ENCODE data around the gene NKD2.

NKD2 gene

GRCh38 chr5:1008451-1009358 is at the start of gene NKD2:
TSS of gene NKD2 (plus strand) at chr5:1008802. CDS start at chr5:1009058, 256 bp downstream.
- H3K27me3 ChIP-seq: peaks cover 90% of the 10 kb centered on the region
- no peak within 1 kb of the TSS for H3K4me3 ChIP-seq (ENCODE audit: low read depth in 1 of 2, low read length in 1 of 2)

GRCh38 chr5:959581-960531 is 48.7 kb upstream of the NKD2 start:
- H3K36me3 ChIP-seq: no peaks in the 10 kb centered on the region
- no peak for TF ChIP-seq CTCF (IDR thresholded peaks at IDR 0.05)
- no peaks in the 10 kb centered on the region for H3K4me1 ChIP-seq (ENCODE audit: control insufficient read depth in 1 of 2, insufficient read depth in 1 of 2, low read depth in 1 of 2, low read length in 1 of 2)
- peaks cover 26% of the 10 kb centered on the region for H3K27me3 ChIP-seq
- H3K4me3 ChIP-seq (ENCODE audit: low read depth in 1 of 2, low read length in 1 of 2): no peak overlapping the region
- H3K9me3 ChIP-seq: no peaks in the 10 kb centered on the region
- no peak overlapping the region for H3K27ac ChIP-seq

More at GRCh38 chr5:1008451-1009358, at the start of gene NKD2:
- no peak within 1 kb of the TSS for H3K27ac ChIP-seq
- H3K36me3 ChIP-seq: no peaks in the 10 kb centered on the region
- TF ChIP-seq CTCF (IDR thresholded peaks at IDR 0.05): no peak
- no peaks in the 10 kb centered on the region for H3K4me1 ChIP-seq (ENCODE audit: control insufficient read depth in 1 of 2, insufficient read depth in 1 of 2, low read depth in 1 of 2, low read length in 1 of 2)
- H3K9me3 ChIP-seq: no peaks in the 10 kb centered on the region

- TF ChIP-seq CTCF (IDR thresholded peaks at IDR 0.05): no peak
- Histone ChIP-seq H3K9me3 (no peaks in the 10 kb centered on the region), H3K27ac (no peak overlapping the region), H3K36me3 (no peaks in the 10 kb centered on the region), H3K4me3 (ENCODE audit: low read depth in 1 of 2, low read length in 1 of 2) (no peak overlapping the region), H3K4me1 (ENCODE audit: control insufficient read depth in 1 of 2, insufficient read depth in 1 of 2, low read depth in 1 of 2, low read length in 1 of 2) (no peaks in the 10 kb centered on the region), H3K27me3 (peaks cover 26% of the 10 kb centered on the region)
Observed at GRCh38 chr5:960551-960950, 48.1 kb upstream of the NKD2 start.

GRCh38 chr5:961002-961710 is 47.4 kb upstream of the NKD2 start:
- Histone ChIP-seq H3K27me3 (peaks cover 20% of the 10 kb centered on the region), H3K4me1 (ENCODE audit: control insufficient read depth in 1 of 2, insufficient read depth in 1 of 2, low read depth in 1 of 2, low read length in 1 of 2) (no peaks in the 10 kb centered on the region)
- no peak for TF ChIP-seq CTCF (IDR thresholded peaks at IDR 0.05)

GRCh38 chr5:961711-962240 is 46.8 kb upstream of the NKD2 start:
- no peak overlapping the region for H3K27ac ChIP-seq
- H3K27me3 ChIP-seq: peaks cover 14% of the 10 kb centered on the region
- H3K9me3 ChIP-seq: no peaks in the 10 kb centered on the region
- H3K4me3 ChIP-seq (ENCODE audit: low read depth in 1 of 2, low read length in 1 of 2): no peak overlapping the region
- no peaks in the 10 kb centered on the region for H3K4me1 ChIP-seq (ENCODE audit: control insufficient read depth in 1 of 2, insufficient read depth in 1 of 2, low read depth in 1 of 2, low read length in 1 of 2)
- TF ChIP-seq CTCF (IDR thresholded peaks at IDR 0.05): no peak
- no peaks in the 10 kb centered on the region for H3K36me3 ChIP-seq

More at GRCh38 chr5:961002-961710, 47.4 kb upstream of the NKD2 start:
- Histone ChIP-seq H3K36me3 (no peaks in the 10 kb centered on the region), H3K27ac (no peak overlapping the region), H3K4me3 (ENCODE audit: low read depth in 1 of 2, low read length in 1 of 2) (no peak overlapping the region), H3K9me3 (no peaks in the 10 kb centered on the region)

Measured in neutrophil (primary cell).